Caki2 (cell line): ENCODE results near the gene C1orf105. TPM values are rescaled to one million over a fixed set of nuclear protein-coding genes. Genes with fewer than 3 reads are reported as not detected.
A peak's percentile ranks its signal among the peaks of the same experiment; 100 is the strongest.
"Not testable (repeated sequence)": the region's sequence is repeated elsewhere in the genome, so short reads cannot be mapped to it uniquely, and the experiment has no call there.

Experiments used
- DNase-seq: peaks from one replicate; pipeline ENCODE4 v3.0.0-alpha.2; 2015; ENCODE audit warnings: low read depth
- in situ Hi-C: cut with HindIII; loops from 2 replicates; pipeline ENCODE4 v1.10.0; 2016; ENCODE audit warnings: low sequenced_read_pairs, low pct_unique_long_range_greater_than_20kb, mixed read lengths
- total RNA-seq: library from RNA; depleted of rRNA; stranded (reverse); fragments of >200 nt; shearing (Covaris generic); gene quantifications from 2 replicates; pipeline ENCODE4 v1.2.3, GENCODE V29; 2014; ENCODE audit warnings: low replicate concordance; rRNA removed

Gene C1orf105
- not detected in 2 replicates for total RNA-seq

GRCh38 chr1:172420385-172420784, at the start of gene C1orf105:
Gene C1orf105 (plus strand): TSS chr1:172420685. CDS start chr1:172420886, 201 bp downstream.
- no peak for DNase-seq
- in situ Hi-C loops: no loop called here

- in situ Hi-C loops, DNase-seq: not testable (repeated sequence)
Measured at GRCh38 chr1:172371646-172372045, 48.8 kb upstream of the C1orf105 start.

GRCh38 chr1:172373864-172374263, 46.6 kb upstream of the C1orf105 start:
- DNase-seq: no peak
- in situ Hi-C loops: no loop called here

- in situ Hi-C loops: no loop called here
Measured at GRCh38 chr1:172375211-172375631, 45.3 kb upstream of the C1orf105 start.

GRCh38 chr1:172376431-172376830, 44.1 kb upstream of the C1orf105 start:
- in situ Hi-C loops: no loop called here
- DNase-seq: no peak

More at GRCh38 chr1:172375211-172375631, 45.3 kb upstream of the C1orf105 start:
- DNase-seq: no peak

GRCh38 chr1:172377565-172377964, 42.9 kb upstream of the C1orf105 start:
- in situ Hi-C loops: no loop called here
- no peak for DNase-seq

GRCh38 chr1:172378109-172378760, 42.2 kb upstream of the C1orf105 start:
- no peak for DNase-seq
- in situ Hi-C loops: no loop called here

- DNase-seq: no peak
- in situ Hi-C loops: no loop called here
Measured at GRCh38 chr1:172380441-172381244, 39.8 kb upstream of the C1orf105 start.

GRCh38 chr1:172381946-172382345, 38.5 kb upstream of the C1orf105 start:
- DNase-seq: no peak
- in situ Hi-C loops: no loop called here

- no peak for DNase-seq
- in situ Hi-C loops: no loop called here
Measured at GRCh38 chr1:172382406-172382805, 38.1 kb upstream of the C1orf105 start.

- in situ Hi-C loops: no loop called here
- DNase-seq: no peak
Measured at GRCh38 chr1:172382990-172383389, 37.5 kb upstream of the C1orf105 start.

GRCh38 chr1:172383536-172383935, 36.9 kb upstream of the C1orf105 start:
- in situ Hi-C loops: no loop called here
- DNase-seq: peak; percentile 15

GRCh38 chr1:172384656-172385055, 35.8 kb upstream of the C1orf105 start:
- no peak for DNase-seq
- in situ Hi-C loops: no loop called here

GRCh38 chr1:172386046-172386445, 34.4 kb upstream of the C1orf105 start:
- DNase-seq: no peak
- in situ Hi-C loops: no loop called here

GRCh38 chr1:172388490-172388889, 32.0 kb upstream of the C1orf105 start:
- DNase-seq: no peak
- in situ Hi-C loops: no loop called here

- DNase-seq: no peak
- in situ Hi-C loops: no loop called here
Measured at GRCh38 chr1:172390301-172390682, 30.2 kb upstream of the C1orf105 start.

- in situ Hi-C loops: no loop called here
- no peak for DNase-seq
Measured at GRCh38 chr1:172390683-172391551, 29.6 kb upstream of the C1orf105 start.

- in situ Hi-C loops: no loop called here
Measured at GRCh38 chr1:172391976-172392375, 28.5 kb upstream of the C1orf105 start.

GRCh38 chr1:172393354-172393753, 27.1 kb upstream of the C1orf105 start:
- no peak for DNase-seq
- in situ Hi-C loops: no loop called here

More at GRCh38 chr1:172391976-172392375, 28.5 kb upstream of the C1orf105 start:
- DNase-seq: no peak
